Activated CD4-positive, alpha-beta memory T cell treated with anti-CD3 and anti-CD28 coated beads for 36 hours (primary cell): ENCODE results near the gene ZDHHC11B. TPM values are rescaled to one million over a fixed set of nuclear protein-coding genes. Genes with fewer than 3 reads are reported as not detected.
"Not testable (repeated sequence)": the region's sequence is repeated elsewhere in the genome, so short reads cannot be mapped to it uniquely, and the experiment has no call there.

Source experiments
- CTCF ChIA-PET: fragments of 350-600 bp; sonication (Branson Sonifier 250); formaldehyde crosslinking; loops from one replicate; lab custom pipeline; 2021; ENCODE audit warnings: antibody characterized with exemption, inconsistent platforms; lab: Charles Lee
- POLR2A ChIA-PET: fragments of 350-600 bp; sonication (Branson Sonifier 250); formaldehyde crosslinking; loops from one replicate; lab custom pipeline; 2021; ENCODE audit warnings: antibody characterized with exemption; lab: Charles Lee
- DNase-seq: peaks from one replicate; pipeline ENCODE4 v3.0.0-alpha.2; 2020
- H3K27ac Mint-ChIP-seq: one replicate; pipeline ENCODE4 v1.8.0; 2021; ENCODE audit warnings: mixed read lengths
- H3K27me3 Mint-ChIP-seq: one replicate; pipeline ENCODE4 v1.8.0; 2021; ENCODE audit warnings: mixed read lengths
- H3K36me3 Mint-ChIP-seq: one replicate; pipeline ENCODE4 v1.8.0; 2021; ENCODE audit warnings: mixed read lengths
- H3K4me1 Mint-ChIP-seq: one replicate; pipeline ENCODE4 v1.8.0; 2021; ENCODE audit warnings: low read depth, mixed read lengths
- H3K4me3 Mint-ChIP-seq: one replicate; pipeline ENCODE4 v1.8.0; 2021; ENCODE audit warnings: mild to moderate bottlenecking, mixed read lengths
- H3K9me3 Mint-ChIP-seq: one replicate; pipeline ENCODE4 v1.8.0; 2021; ENCODE audit warnings: mixed read lengths
- intact Hi-C: fragments of 100-400 bp; cut with micrococcal nuclease; formaldehyde crosslinking; loops from one replicate; pipeline ENCODE4 v1.15.1; 2023
- total RNA-seq, 2 experiments: library from RNA; stranded (reverse); gene quantifications; one replicate each; pipeline ENCODE4 v1.2.3, GENCODE V29; 2021

The ZDHHC11B gene
- total RNA-seq, 2 experiments from 2014 or later: 0.34 to 0.67 TPM

GRCh38 chr5:680118-680795, 104.3 kb downstream of the ZDHHC11B start:
- H3K4me1 Mint-ChIP-seq, POLR2A ChIA-PET, intact Hi-C loops, H3K27ac Mint-ChIP-seq, CTCF ChIA-PET, H3K9me3 Mint-ChIP-seq, DNase-seq, H3K27me3 Mint-ChIP-seq, H3K4me3 Mint-ChIP-seq, H3K36me3 Mint-ChIP-seq: not testable (repeated sequence)

DNA sequence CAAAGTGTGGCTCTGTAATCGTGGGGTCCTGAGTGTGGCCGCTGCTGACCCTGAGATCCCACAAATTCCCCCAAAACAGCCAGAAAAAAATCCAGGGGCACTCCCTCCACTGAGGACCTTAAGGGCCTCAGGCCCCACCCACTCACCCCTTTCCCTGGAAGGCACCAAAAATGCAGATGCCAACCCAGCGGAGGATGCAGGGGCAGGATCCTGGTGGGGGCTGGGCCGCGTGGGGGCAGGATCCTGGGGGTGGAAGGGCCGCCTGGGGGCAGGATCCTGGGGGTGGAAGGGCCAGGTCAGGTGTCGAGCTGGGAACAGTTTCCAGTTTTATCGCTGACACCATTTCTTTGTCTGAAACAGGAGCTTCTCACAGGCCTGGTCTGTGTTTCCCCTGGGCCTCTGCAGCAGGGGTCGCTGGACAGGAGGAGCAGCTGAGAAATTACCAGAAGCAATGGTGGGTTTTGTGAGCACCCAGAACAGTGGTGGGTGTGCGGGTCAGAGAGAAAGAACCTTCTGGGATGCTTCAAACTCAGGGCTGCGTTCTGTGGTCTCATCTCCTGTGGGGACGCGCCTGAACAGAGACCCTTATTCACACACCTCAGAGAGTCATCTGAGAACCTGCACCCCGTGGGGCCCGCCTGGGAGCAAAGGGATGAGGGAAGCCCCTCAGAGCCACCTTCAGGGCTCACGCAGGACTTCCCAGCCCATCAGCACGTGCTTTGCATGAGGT, 105.2 kb downstream of the ZDHHC11B start:
- DNase-seq, CTCF ChIA-PET, H3K4me3 Mint-ChIP-seq, intact Hi-C loops, H3K9me3 Mint-ChIP-seq, H3K27me3 Mint-ChIP-seq, H3K4me1 Mint-ChIP-seq, H3K27ac Mint-ChIP-seq, H3K36me3 Mint-ChIP-seq, POLR2A ChIA-PET: not testable (repeated sequence)

- intact Hi-C loops, H3K27me3 Mint-ChIP-seq, CTCF ChIA-PET, H3K4me3 Mint-ChIP-seq, H3K27ac Mint-ChIP-seq, H3K9me3 Mint-ChIP-seq, DNase-seq, H3K4me1 Mint-ChIP-seq, H3K36me3 Mint-ChIP-seq, POLR2A ChIA-PET: not testable (repeated sequence)
These were observed 106.0 kb downstream of the ZDHHC11B start for GRCh38 chr5:678521-678920.

DNA sequence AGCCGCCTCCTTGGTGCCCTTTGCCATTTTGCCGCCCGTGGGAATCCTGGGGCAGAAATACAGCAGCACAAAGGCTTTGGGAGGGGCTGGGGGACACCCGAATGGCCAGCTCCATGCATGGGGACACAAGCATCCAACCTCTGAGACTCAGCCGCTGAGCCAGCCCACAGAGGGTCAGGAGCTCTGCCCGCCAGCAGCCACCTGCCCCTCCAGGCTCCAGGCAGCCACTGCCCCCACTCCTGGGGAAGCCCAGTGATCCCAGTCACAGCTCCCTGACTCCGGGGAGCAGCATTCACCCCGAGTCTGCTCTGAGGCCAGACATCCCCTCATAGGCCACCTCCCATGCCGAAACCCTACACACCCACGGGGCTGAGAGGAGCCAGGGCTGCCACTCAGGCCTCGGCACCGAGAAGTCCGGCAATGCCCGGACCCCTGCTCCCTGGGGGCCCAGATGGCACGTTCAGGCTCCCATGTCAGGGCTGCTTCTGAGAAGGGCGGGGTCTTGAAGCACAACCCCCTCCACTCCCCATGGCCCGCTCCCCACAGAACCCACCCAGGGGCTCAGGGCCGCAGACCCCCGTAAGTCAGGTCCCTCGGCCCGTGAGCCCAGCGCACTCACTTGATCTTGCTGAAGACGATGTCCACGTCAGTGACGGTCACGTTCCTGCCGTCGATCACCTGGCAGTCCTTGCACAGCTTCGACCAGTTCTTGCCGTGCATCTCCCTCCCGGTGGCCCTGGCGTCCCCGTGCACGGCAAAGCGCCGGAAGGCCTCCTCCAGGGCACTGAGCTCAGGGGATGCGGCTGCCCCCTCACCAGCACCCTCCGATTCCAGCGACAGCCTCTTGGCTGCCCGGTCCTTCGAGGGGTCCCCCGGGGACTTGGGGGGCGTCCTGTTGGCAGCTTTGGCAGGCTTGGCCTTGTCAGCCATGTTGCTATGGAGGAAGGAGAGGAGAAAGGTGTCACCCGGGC, 107.1 kb downstream of the ZDHHC11B start:
- H3K4me3 Mint-ChIP-seq: no peak overlapping the region
- intact Hi-C loops: no loop called here
- no peaks in the 10 kb centered on the region for H3K9me3 Mint-ChIP-seq
- no peak overlapping the region for H3K27ac Mint-ChIP-seq
- H3K36me3 Mint-ChIP-seq: no peaks in the 10 kb centered on the region
- no peak for DNase-seq
- ChIA-PET POLR2A (no interaction called here), CTCF (no interaction called here)
- H3K4me1 Mint-ChIP-seq: peaks cover 8% of the 10 kb centered on the region
- H3K27me3 Mint-ChIP-seq: peaks cover 4% of the 10 kb centered on the region

DNA sequence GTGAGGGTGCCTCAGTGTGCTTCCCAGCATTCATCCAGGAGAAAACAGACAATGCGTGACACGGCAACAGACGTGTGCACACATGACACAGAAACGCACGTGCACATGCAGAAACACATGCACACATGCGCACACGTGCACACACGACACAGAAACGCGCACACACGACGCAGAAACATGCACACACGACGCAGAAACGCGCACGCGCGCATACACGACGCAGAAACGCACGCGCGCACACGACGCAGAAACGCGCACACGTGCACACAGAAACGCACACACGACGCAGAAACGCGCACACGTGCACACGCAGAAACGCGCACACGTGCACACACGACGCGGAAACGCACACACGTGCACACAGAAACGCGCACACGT, 107.8 kb downstream of the ZDHHC11B start:
- POLR2A ChIA-PET: no interaction called here
- no peak for DNase-seq
- no peak overlapping the region for H3K27ac Mint-ChIP-seq
- CTCF ChIA-PET: no interaction called here
- H3K9me3 Mint-ChIP-seq: no peaks in the 10 kb centered on the region
- no peak overlapping the region for H3K4me3 Mint-ChIP-seq
- H3K27me3 Mint-ChIP-seq: peaks cover 4% of the 10 kb centered on the region
- H3K36me3 Mint-ChIP-seq: no peaks in the 10 kb centered on the region
- intact Hi-C loops: no loop called here
- peaks cover 14% of the 10 kb centered on the region for H3K4me1 Mint-ChIP-seq

- ChIA-PET POLR2A (no interaction called here), CTCF (interaction anchor here (1.1 kb wide), 1 partner anchor 248 kb away, joined by 4 read pairs; no protein-coding TSS in a partner anchor)
- H3K27me3 Mint-ChIP-seq: peaks cover 4% of the 10 kb centered on the region
- no peaks in the 10 kb centered on the region for H3K9me3 Mint-ChIP-seq
- DNase-seq: no peak
- no peak overlapping the region for H3K27ac Mint-ChIP-seq
- intact Hi-C loops: no loop called here
- H3K4me3 Mint-ChIP-seq: no peak overlapping the region
- no peaks in the 10 kb centered on the region for H3K36me3 Mint-ChIP-seq
- H3K4me1 Mint-ChIP-seq: peaks cover 14% of the 10 kb centered on the region
These were observed 108.4 kb downstream of the ZDHHC11B start for GRCh38 chr5:675871-676698.

DNA sequence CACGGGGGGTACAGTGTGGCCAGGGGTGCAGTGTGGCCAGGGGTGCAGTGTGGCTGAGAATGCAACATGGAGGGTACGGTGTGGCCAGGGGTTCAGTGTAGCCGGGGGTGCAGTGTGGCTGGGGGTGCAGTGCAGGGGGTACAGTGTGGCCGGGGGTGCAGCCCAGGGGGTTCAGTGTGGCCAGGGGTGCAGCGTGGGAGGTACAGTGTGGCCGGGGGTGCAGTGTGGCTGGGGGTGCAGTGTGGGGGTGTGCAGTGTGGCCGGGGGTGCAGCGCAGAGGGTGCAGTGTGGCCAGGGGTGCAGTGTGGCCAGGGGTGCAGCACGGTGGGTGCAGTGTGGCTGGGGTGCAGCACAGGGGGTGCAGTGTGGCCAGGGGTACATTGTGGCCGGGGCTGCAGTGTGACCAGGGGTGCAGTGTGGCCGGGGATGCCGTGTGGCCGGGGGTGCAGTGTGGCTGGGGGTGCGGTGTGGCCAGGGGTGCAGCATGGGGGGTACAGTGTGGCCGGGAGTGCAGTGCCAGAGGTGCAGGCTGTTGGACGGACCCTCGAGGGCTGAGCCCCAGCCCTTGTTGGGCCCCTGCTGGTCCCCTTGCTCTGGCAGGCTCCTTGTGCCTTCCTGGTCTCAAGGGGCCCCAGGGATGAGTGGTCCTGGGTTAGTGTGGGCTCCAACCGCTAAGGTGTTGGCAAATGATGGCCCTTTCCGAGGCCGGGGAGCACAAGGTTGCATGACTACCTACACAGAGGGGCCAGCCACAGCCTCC, 109.2 kb downstream of the ZDHHC11B start:
- CTCF ChIA-PET: interaction anchor here (1.1 kb wide), 1 partner anchor 248 kb away, joined by 4 read pairs; no protein-coding TSS in a partner anchor
- intact Hi-C loops: no loop called here

GRCh38 chr5:674630-675011, 109.9 kb downstream of the ZDHHC11B start:
- no peaks in the 10 kb centered on the region for H3K36me3 Mint-ChIP-seq
- DNase-seq: no peak
- ChIA-PET CTCF (no interaction called here), POLR2A (no interaction called here)
- peaks cover 4% of the 10 kb centered on the region for H3K27me3 Mint-ChIP-seq
- no peaks in the 10 kb centered on the region for H3K9me3 Mint-ChIP-seq
- H3K4me1 Mint-ChIP-seq: peaks cover 14% of the 10 kb centered on the region
- intact Hi-C loops: loop anchor here (5.0 kb wide), 1 partner anchor 218 kb away; the partner anchor contains the start of genes BRD9 and TRIP13
- no peak overlapping the region for H3K27ac Mint-ChIP-seq
- H3K4me3 Mint-ChIP-seq: no peak overlapping the region

More for the DNA sequence above, 109.2 kb downstream of the ZDHHC11B start:
- POLR2A ChIA-PET: no interaction called here
- Mint-ChIP-seq H3K4me1 (peaks cover 14% of the 10 kb centered on the region), H3K36me3 (no peaks in the 10 kb centered on the region), H3K9me3 (no peaks in the 10 kb centered on the region), H3K4me3 (no peak overlapping the region), H3K27ac (no peak overlapping the region), H3K27me3 (peaks cover 4% of the 10 kb centered on the region)
- no peak for DNase-seq

- Mint-ChIP-seq H3K4me1 (peaks cover 14% of the 10 kb centered on the region), H3K36me3 (no peaks in the 10 kb centered on the region), H3K27me3 (peaks cover 4% of the 10 kb centered on the region), H3K27ac (no peak overlapping the region), H3K9me3 (no peaks in the 10 kb centered on the region), H3K4me3 (no peak overlapping the region)
- no peak for DNase-seq
- intact Hi-C loops: loop anchor here (5.0 kb wide), 1 partner anchor 218 kb away; the partner anchor contains the start of genes BRD9 and TRIP13
- ChIA-PET CTCF (no interaction called here), POLR2A (no interaction called here)
These were observed 110.5 kb downstream of the ZDHHC11B start for GRCh38 chr5:673831-674629.

GRCh38 chr5:673161-673830, 111.2 kb downstream of the ZDHHC11B start:
- no peak for DNase-seq
- Mint-ChIP-seq H3K36me3 (no peaks in the 10 kb centered on the region), H3K9me3 (no peaks in the 10 kb centered on the region), H3K27ac (no peak overlapping the region), H3K4me3 (no peak overlapping the region), H3K4me1 (peaks cover 14% of the 10 kb centered on the region), H3K27me3 (peaks cover 4% of the 10 kb centered on the region)
- CTCF ChIA-PET: interaction anchor here (1.0 to 5.6 kb wide), 4 partner anchors 214 to 230 kb away, joined by 3 to 52 read pairs (median 3); partner anchors contain the start of genes BRD9 and TRIP13
- POLR2A ChIA-PET: no interaction called here
- intact Hi-C loops: loop anchor here (5.0 kb wide), 1 partner anchor 219 kb away; the partner anchor contains the start of genes BRD9 and TRIP13
